ENCODE results near the gene F10.

DNA sequence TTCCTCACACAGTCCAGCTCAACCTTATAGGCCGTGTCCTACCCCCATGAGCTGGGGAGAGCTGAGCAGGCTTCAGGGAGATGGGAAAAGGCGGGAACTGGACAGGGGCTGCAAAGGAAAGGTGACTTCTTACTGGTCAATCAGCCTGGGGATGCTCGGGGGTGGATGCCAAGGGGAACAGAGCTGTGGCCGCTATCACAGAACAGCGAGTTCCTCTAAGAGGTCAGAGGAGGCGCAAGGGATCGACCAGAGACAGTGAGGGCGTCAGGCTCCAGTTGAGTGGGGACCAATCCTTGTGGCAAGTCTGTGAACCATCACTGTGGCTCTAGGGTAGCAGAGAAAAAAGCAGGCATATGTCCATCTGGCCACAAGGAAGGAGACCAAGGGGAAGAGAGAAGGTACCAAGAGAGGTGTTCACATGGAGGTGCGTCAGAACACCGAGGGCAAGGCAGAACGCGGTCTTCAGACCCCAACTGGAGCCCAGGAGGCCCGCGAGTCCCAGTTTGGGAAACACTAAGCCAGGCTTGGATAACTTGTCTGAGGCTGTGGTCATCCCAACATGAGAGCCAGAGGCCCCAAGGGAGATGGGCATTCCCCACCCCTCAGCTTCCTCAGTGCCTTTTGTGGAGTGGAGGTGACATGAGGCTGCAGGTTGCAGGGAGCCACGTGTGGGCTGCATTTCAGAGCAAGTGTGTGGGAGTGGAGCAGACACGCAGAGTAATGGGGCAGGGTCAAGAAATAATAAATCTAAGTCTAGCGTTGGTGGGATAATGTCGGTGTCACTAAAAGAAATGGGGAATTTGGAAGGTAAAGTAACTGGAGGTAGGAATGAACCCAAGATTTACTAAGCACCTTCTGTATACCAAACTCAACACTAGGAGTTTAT lies 3.9 kb downstream of the F10 start:
- no peak for TF ChIP-seq PPARA (CRISPR knock-in tag; IDR thresholded peaks at IDR 0.05; ENCODE audit: borderline replicate concordance)
- TF ChIP-seq PATZ1 (CRISPR knock-in tag; IDR thresholded peaks at IDR 0.05; ENCODE audit: borderline replicate concordance) = no peak

All from SK-N-SH treated with all-trans-retinoic acid at 6 μM for 48 hours (cell line).